Immature natural killer cell (primary cell): Measurements from ENCODE around the gene TSNAX. TPM values are rescaled to one million over a fixed set of nuclear protein-coding genes. Genes with fewer than 3 reads are reported as not detected.
"Not testable (repeated sequence)": the region's sequence is repeated elsewhere in the genome, so short reads cannot be mapped to it uniquely, and the experiment has no call there.

Experiments used
- DNase-seq, 3 donors: peaks; one replicate each; pipeline ENCODE4 v3.0.0; 2022; ENCODE audit warnings: mixed read lengths in 1 of 3
- H3K27ac Mint-ChIP-seq, 6 donors: one replicate each; pipeline ENCODE4 v1.8.0; 2020; ENCODE audit warnings: mixed read lengths in 6 of 6, mild to moderate bottlenecking in 5 of 6, inconsistent platforms in 4 of 6, moderate library complexity in 3 of 6
- H3K27me3 Mint-ChIP-seq, 3 donors: one replicate each; pipeline ENCODE4 v1.8.0; 2020 to 2021; ENCODE audit warnings: low read depth in 3 of 3, mild to moderate bottlenecking in 3 of 3, mixed read lengths in 3 of 3, moderate library complexity in 3 of 3, inconsistent platforms in 1 of 3
- H3K36me3 Mint-ChIP-seq, 3 donors: one replicate each; pipeline ENCODE4 v1.8.0; 2020; ENCODE audit warnings: mixed read lengths in 3 of 3, inconsistent platforms in 2 of 3, mild to moderate bottlenecking in 2 of 3
- H3K4me1 Mint-ChIP-seq, 2 donors: one replicate each; pipeline ENCODE4 v1.8.0; 2020; ENCODE audit warnings: inconsistent platforms in 2 of 2, mild to moderate bottlenecking in 2 of 2, mixed read lengths in 2 of 2, moderate library complexity in 1 of 2
- H3K4me3 Mint-ChIP-seq, 5 donors: one replicate each; pipeline ENCODE4 v1.8.0; 2020; ENCODE audit warnings: mild to moderate bottlenecking in 5 of 5, mixed read lengths in 5 of 5, inconsistent platforms in 3 of 5, moderate library complexity in 3 of 5
- H3K9me3 Mint-ChIP-seq, 6 donors: one replicate each; pipeline ENCODE4 v1.8.0; 2020; ENCODE audit warnings: mild to moderate bottlenecking in 6 of 6, mixed read lengths in 6 of 6, inconsistent platforms in 4 of 6, moderate library complexity in 3 of 6
- polyA plus RNA-seq, 3 donors: library from polyadenylated mRNA; unstranded; fragments of 300-500 nt; fragmentation: Illumina TruSeq; gene quantifications; one replicate each; pipeline ENCODE4 v1.2.3, GENCODE V29; 2021

TSNAX gene
- polyA plus RNA-seq, 3 donors from 2014 or later, result 103 to 141 (median 122) TPM

DNA sequence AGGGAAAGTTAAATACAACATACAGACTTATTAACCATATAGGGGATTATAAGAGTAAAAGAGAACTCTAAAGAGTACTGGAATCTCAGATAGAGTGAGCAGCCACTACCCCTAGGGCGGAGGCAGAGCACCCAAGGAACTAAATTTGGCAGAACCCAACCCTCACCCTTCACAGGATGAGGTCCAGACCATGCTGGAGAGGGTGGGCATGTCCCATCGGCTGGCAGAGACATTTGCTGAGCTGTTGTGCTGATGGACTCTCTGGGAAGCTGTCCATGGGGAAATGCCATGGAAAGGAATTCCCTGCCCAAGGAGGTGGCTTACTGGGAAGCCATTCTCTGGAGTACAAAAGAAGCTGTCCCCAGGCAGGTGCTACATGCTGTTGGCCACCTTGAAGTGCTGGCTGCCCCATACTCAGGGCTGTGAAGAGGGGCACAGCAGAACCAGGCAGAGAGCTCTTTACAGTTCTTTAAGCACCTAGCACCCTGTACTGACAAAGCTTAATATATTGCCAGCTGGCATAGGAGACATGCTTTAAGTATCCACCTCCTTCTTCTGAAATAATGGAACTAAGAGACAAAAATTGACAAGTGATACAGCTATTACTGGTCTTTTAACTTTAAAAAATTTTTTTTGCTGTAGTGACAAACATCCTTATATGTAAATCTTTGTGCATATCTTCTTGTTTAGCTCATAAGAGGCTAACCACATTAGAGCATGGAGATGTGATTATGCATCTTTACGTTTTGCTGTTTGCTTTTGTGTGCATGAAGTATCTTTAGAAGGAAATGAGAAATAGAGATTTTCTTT lies 29.6 kb downstream of the TSNAX start:
- Mint-ChIP-seq H3K27ac (peak overlapping the region in 2 of 6 donors; percentile 34 to 77), H3K9me3 (no peaks in the 10 kb centered on the region), H3K27me3 (no peaks in the 10 kb centered on the region), H3K36me3 (peaks cover 3 to 9% (median 6%) of the 10 kb centered on the region in 3 donors), H3K4me3 (no peak overlapping the region), H3K4me1 (peaks cover 11 to 41% of the 10 kb centered on the region in 2 donors)
- no peak for DNase-seq

- no peaks in the 10 kb centered on the region for H3K9me3 Mint-ChIP-seq
- no peak for DNase-seq
- H3K27ac Mint-ChIP-seq, result peak overlapping the region in 2 of 6 donors; percentile 56 to 77
- H3K36me3 Mint-ChIP-seq, result peaks cover 5 to 14% (median 6%) of the 10 kb centered on the region in 3 donors
- H3K27me3 Mint-ChIP-seq, result no peaks in the 10 kb centered on the region
- H3K4me1 Mint-ChIP-seq, result peaks cover 11 to 41% of the 10 kb centered on the region in 2 donors
- no peak overlapping the region for H3K4me3 Mint-ChIP-seq
Measured at GRCh38 chr1:231558708-231559185, 30.3 kb downstream of the TSNAX start.

- Mint-ChIP-seq H3K9me3 (no peaks in the 10 kb centered on the region), H3K27me3 (no peaks in the 10 kb centered on the region), H3K4me1 (peaks cover 10 to 20% of the 10 kb centered on the region in 2 donors), H3K4me3 (no peak overlapping the region), H3K27ac (no peak overlapping the region), H3K36me3 (peaks cover 4 to 17% (median 6%) of the 10 kb centered on the region in 3 donors)
- no peak for DNase-seq
Measured at GRCh38 chr1:231561647-231562383, 33.3 kb downstream of the TSNAX start.

DNA sequence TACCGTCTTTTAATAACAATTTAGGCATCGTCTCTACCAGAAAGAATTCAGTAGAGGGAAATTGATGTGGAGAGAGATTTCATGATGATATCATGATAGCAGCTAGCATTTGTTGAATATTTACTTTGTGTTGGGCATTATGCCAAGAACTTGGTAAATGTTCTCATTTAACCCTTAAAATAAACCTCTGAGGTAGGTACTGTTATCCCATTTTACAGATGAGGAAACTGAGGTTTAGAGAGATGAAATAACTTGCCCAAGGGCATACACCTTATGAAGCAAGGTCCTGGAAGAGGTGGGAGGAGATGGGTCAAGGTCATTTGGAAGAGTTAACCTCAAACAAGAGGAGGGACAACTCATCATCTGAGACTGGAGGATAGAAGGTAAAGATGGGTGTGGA lies 34.8 kb downstream of the TSNAX start:
- Mint-ChIP-seq H3K9me3 (no peaks in the 10 kb centered on the region), H3K27ac (no peak overlapping the region), H3K4me3 (no peak overlapping the region), H3K36me3 (peaks cover 7 to 30% (median 16%) of the 10 kb centered on the region in 3 donors), H3K27me3 (no peaks in the 10 kb centered on the region), H3K4me1 (peaks cover 1 to 5% of the 10 kb centered on the region in 2 donors)
- no peak for DNase-seq

DNA sequence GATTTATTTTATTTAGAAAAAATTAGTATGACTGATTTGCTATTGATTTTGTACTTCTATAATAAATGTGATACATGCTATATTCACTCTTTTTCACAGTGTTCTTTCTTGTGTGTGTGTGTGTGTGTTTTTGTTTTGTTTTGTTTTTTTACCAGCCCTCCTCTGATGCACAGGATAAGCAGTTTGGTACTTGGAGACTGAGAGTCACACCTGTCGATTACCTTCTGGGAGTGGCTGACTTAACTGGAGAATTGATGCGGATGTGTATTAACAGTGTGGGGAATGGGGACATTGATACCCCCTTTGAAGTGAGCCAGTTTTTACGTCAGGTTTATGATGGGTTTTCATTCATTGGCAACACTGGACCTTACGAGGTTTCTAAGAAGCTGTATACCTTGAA lies 35.9 kb downstream of the TSNAX start:
- Mint-ChIP-seq H3K27me3 (no peaks in the 10 kb centered on the region), H3K9me3 (no peaks in the 10 kb centered on the region), H3K36me3 (peaks cover 8 to 31% (median 16%) of the 10 kb centered on the region in 3 donors), H3K4me1 (no peaks in the 10 kb centered on the region), H3K27ac (peak overlapping the region in 1 of 6 donors; percentile 70), H3K4me3 (no peak overlapping the region)
- DNase-seq, result no peak

GRCh38 chr1:231566496-231566895 lies 38.0 kb downstream of the TSNAX start:
- no peaks in the 10 kb centered on the region for H3K4me1 Mint-ChIP-seq
- H3K27me3 Mint-ChIP-seq, result no peaks in the 10 kb centered on the region
- H3K36me3 Mint-ChIP-seq, result peaks cover 11 to 32% (median 19%) of the 10 kb centered on the region in 3 donors
- no peak for DNase-seq
- no peak overlapping the region for H3K27ac Mint-ChIP-seq
- no peak overlapping the region for H3K4me3 Mint-ChIP-seq
- H3K9me3 Mint-ChIP-seq, result no peaks in the 10 kb centered on the region

DNA sequence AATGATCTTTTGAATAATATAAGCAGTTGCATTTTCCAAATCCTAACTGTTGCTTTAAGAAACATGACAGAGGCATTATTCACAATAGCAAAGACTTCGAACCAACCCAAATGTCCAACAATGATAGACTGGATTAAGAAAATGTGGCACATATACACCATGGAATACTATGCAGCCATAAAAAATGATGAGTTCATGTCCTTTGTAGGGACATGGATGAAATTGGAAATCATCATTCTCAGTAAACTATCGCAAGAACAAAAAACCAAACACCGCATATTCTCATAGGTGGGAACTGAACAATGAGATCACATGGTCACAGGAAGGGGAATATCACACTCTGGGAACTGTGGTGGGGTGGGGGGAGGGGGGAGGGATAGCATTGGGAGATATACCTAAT lies 41.8 kb downstream of the TSNAX start:
- H3K4me1 Mint-ChIP-seq, H3K27me3 Mint-ChIP-seq, DNase-seq, H3K27ac Mint-ChIP-seq, H3K4me3 Mint-ChIP-seq, H3K9me3 Mint-ChIP-seq: not testable (repeated sequence)
- H3K36me3 Mint-ChIP-seq, result peaks cover 7 to 18% (median 13%) of the 10 kb centered on the region in 3 donors

GRCh38 chr1:231571904-231572303 lies 43.4 kb downstream of the TSNAX start:
- Mint-ChIP-seq H3K36me3 (peaks cover 7 to 16% (median 13%) of the 10 kb centered on the region in 3 donors), H3K27ac (no peak overlapping the region), H3K4me3 (no peak overlapping the region), H3K27me3 (no peaks in the 10 kb centered on the region), H3K4me1 (no peaks in the 10 kb centered on the region), H3K9me3 (no peaks in the 10 kb centered on the region)
- DNase-seq, result no peak

- H3K4me1 Mint-ChIP-seq, result no peaks in the 10 kb centered on the region
- no peaks in the 10 kb centered on the region for H3K9me3 Mint-ChIP-seq
- no peak overlapping the region for H3K27ac Mint-ChIP-seq
- H3K27me3 Mint-ChIP-seq, result no peaks in the 10 kb centered on the region
- peaks cover 0 to 5% (median 0%) of the 10 kb centered on the region in 3 donors for H3K36me3 Mint-ChIP-seq
- no peak for DNase-seq
- no peak overlapping the region for H3K4me3 Mint-ChIP-seq
Measured at GRCh38 chr1:231575472-231575871, 47.0 kb downstream of the TSNAX start.

DNA sequence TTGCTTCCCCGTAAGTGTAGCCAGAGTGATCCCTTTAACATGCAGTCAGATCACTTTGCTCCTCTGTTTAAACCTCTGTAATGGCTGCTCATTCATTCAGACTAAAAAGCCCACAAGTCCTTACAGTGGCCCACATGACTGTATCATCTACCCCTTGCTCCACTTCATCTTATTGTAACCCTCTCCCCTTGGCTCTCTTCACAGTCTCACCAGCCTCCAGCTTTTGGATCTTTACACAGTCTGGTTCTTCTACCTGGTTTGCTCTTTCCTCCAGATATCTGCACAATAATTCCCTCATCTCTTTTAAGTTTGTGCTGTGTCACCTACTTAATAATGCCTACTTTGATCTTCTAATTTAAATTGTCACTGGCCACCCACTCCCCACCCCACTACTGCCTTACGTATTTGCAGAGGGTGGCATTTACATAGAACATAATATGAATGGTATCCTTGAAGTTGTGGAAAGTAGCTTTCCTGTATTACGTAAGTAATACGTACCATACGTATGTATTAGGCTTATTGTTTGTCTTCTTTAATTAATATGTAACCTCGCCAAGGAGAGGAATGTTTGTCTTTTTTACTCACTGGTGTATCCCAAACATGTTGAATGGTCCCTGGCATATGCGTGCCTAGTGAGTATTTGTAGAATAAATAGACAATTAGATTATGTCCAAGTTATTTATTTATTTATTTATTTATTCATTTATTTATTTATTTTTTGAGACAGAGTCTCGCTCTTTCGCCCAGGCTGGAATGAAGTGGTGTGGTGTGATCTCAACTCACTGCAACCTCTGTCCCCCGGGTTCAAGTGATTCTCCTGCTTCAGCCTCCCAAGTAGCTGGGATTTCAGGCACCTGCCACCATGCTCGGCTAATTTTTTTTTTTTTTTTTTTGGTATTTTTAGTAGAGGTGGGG lies 48.6 kb downstream of the TSNAX start:
- Mint-ChIP-seq H3K36me3 (peaks cover 0 to 5% (median 0%) of the 10 kb centered on the region in 3 donors), H3K27me3 (no peaks in the 10 kb centered on the region), H3K4me1 (no peaks in the 10 kb centered on the region), H3K27ac (no peak overlapping the region), H3K9me3 (no peaks in the 10 kb centered on the region), H3K4me3 (no peak overlapping the region)
- no peak for DNase-seq

DNA sequence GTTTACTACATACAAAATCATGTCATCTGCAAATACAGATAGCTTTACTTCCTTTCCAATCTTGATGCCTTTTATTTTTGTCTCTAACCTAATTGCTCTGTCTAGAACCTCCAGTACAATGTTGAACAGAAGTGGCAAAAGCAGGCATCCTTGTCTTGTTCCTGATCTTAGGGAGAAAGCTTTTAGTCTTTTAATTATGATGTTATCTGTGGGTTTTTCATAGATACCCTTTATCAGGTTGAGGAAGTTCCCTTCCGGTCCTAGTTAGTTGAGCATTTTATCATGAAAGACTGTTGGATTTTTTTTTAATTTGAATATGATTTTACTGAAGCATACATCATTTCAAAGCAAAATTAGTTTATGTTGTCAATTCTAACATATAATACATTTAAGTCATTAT lies 52.4 kb downstream of the TSNAX start:
- Mint-ChIP-seq H3K9me3 (no peaks in the 10 kb centered on the region), H3K27ac (no peak overlapping the region), H3K27me3 (peaks cover 0 to 2% (median under 1%) of the 10 kb centered on the region in 3 donors), H3K36me3 (peaks cover 0 to 5% (median 0%) of the 10 kb centered on the region in 3 donors), H3K4me1 (no peaks in the 10 kb centered on the region), H3K4me3 (no peak overlapping the region)
- DNase-seq, result no peak

DNA sequence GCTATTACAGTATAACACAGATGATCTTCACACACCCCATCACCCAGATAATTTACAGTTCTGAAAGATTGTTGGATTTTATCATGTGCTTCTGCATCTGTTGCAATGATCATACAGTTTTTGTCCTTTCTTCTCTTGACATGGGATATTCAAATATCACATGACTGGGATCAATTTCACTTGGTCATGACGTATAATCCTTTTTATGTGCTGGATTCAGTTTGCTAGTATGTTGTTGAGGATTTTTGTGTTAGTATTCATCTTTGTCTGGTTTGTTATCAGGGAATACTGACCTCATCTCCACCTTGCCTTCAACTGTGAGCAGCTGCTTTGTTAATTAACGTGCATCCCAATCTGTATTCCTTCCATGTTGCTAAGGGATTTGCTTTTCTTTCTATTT lies 53.4 kb downstream of the TSNAX start:
- no peak overlapping the region for H3K27ac Mint-ChIP-seq
- H3K27me3 Mint-ChIP-seq, result peaks cover 0 to 2% (median 2%) of the 10 kb centered on the region in 3 donors
- DNase-seq, result no peak
- H3K36me3 Mint-ChIP-seq, result peaks cover 0 to 5% (median 0%) of the 10 kb centered on the region in 3 donors
- no peak overlapping the region for H3K4me3 Mint-ChIP-seq
- H3K9me3 Mint-ChIP-seq, result no peaks in the 10 kb centered on the region
- no peaks in the 10 kb centered on the region for H3K4me1 Mint-ChIP-seq

GRCh38 chr1:231583376-231583775 lies 54.9 kb downstream of the TSNAX start:
- Mint-ChIP-seq H3K9me3 (no peaks in the 10 kb centered on the region), H3K4me3 (no peak overlapping the region), H3K4me1 (no peaks in the 10 kb centered on the region), H3K27ac (no peak overlapping the region), H3K36me3 (peaks cover 0 to 7% (median 0%) of the 10 kb centered on the region in 3 donors), H3K27me3 (peaks cover 0 to 3% (median 2%) of the 10 kb centered on the region in 3 donors)
- DNase-seq, result no peak
